GM12892 (cell line): ENCODE results near the gene EXOSC5.

Source experiments
- POLR2AphosphoS5 ChIP-seq: IDR thresholded peaks from 2 replicates; pipeline ENCODE4 v1.6.1; 2011; ENCODE audit warnings: low read depth, low read length, control low read depth
- TAF1 ChIP-seq: IDR thresholded peaks from 2 replicates; pipeline ENCODE4 v1.6.1; 2011; ENCODE audit warnings: low read depth, mild to moderate bottlenecking, control low read depth, low read length, borderline replicate concordance

DNA sequence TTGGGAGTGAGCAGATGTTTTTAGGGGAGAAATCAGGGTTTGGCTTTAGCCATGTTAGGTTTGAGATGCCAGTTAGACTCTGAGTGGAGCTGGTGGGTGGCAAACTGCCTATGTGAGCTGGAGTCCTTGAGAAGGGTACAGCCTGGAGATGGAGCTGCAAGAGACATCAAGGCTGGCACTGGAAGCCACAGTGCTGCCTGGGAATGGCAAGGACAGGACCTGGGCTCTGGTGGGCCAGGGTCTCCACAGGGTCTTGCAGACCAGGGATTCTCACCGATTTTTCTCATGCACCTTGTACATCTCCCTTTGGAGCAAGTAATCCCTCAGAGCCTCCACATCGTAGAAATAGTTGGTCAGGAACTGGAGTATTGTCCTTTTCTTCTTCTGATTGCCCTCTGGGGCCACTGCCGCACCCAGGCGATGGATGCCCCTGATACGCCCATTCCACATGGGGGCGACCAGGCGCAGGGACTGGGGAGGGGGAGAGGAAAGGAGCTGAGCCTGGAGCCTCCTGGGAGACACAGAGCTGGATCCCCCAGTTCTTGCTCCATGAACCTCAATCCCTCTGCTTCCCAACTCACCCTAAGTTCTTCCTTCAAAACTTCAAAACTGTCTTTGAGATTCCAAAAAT lies 40.9 kb upstream of the EXOSC5 start:
- no peak for TF ChIP-seq TAF1
- TF ChIP-seq POLR2AphosphoS5, result no peak
